ENCODE measurements around the gene CEP295NL.
"Not testable (repeated sequence)": the region's sequence is repeated elsewhere in the genome, so short reads cannot be mapped to it uniquely, and the experiment has no call there.

Gene CEP295NL

DNA sequence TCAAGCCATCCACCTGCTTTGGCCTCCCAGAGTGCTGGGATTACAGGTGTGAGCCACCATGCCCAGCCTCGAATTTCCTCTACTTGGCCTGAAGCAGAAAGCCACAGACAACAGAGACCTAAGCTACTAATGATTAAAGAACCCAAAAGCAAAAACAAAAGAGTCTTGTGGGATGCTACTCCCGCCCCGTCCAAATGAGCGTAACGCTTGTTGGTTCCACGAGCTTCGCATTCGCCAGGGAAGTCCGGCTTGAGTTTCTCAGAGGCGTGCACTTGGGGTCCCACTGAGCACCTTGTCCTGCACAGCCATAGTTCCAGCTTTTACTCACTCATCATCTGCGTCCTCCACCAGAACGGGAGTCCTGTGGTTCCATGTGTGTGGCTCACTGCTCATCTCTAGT, 16.0 kb downstream of the CEP295NL start:
- no peak for DNase-seq (ENCODE audit: low spot score)

DNA sequence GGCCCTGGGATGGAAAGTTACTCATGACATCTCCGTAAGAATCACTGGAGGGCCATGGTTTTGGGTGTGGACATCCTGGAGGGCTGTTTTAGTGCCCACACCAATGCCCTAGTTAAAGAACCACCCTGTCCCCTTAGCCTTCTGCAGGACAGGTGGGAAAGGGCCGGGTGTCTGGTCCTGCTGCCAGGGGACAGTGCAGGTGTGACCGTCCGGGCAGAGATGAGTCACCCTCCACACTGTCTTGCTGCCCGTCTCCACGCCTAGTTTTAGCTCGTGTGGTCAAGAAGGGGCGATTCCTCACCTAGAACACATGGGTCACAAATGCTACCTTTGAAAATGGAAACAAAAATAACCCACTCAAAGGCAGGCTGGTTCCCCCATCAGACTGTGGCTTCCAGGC, 17.0 kb downstream of the CEP295NL start:
- DNase-seq (ENCODE audit: low spot score): no peak

- no peak for DNase-seq (ENCODE audit: low spot score)
These were observed 17.9 kb downstream of the CEP295NL start for GRCh38 chr17:78884876-78885667.

- DNase-seq (ENCODE audit: low spot score): no peak
These were observed 18.7 kb downstream of the CEP295NL start for GRCh38 chr17:78884148-78884825.

- DNase-seq (ENCODE audit: low spot score): no peak
These were observed 19.4 kb downstream of the CEP295NL start for GRCh38 chr17:78883533-78884131.

DNA sequence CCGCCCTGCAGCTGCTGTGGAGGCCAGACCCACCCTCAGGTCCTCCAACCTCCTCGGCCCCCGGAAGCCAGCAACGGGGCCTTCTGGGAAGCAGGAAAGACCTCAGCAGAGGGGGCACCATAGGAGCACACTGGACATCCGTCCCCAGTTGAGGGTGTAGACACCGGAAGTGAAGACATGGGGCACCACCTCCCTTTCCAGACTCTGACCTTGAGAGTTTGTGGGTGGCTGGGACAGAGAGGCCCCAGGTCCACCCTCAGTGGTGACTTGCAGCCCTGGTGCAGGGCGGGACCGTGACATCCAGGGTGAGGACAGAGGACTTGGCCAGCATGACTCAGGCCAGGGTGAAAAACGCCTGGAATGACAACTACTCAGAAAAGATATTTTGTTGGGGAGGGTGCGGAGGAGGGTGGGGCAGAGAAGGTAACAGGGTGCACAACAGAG, 19.9 kb downstream of the CEP295NL start:
- no peak for DNase-seq (ENCODE audit: low spot score)

- no peak for DNase-seq (ENCODE audit: low spot score)
These were observed 20.4 kb downstream of the CEP295NL start for GRCh38 chr17:78882540-78883088.

GRCh38 chr17:78879635-78880186, 23.3 kb downstream of the CEP295NL start:
- no peak for DNase-seq (ENCODE audit: low spot score)

GRCh38 chr17:78878871-78879527, 24.0 kb downstream of the CEP295NL start:
- DNase-seq (ENCODE audit: low spot score): no peak

- no peak for DNase-seq (ENCODE audit: low spot score)
These were observed 24.7 kb downstream of the CEP295NL start for GRCh38 chr17:78878261-78878660.

GRCh38 chr17:78876954-78877517, 26.0 kb downstream of the CEP295NL start:
- DNase-seq (ENCODE audit: low spot score): not testable (repeated sequence)

- no peak for DNase-seq (ENCODE audit: low spot score)
These were observed 26.9 kb downstream of the CEP295NL start for GRCh38 chr17:78876094-78876597.

DNA sequence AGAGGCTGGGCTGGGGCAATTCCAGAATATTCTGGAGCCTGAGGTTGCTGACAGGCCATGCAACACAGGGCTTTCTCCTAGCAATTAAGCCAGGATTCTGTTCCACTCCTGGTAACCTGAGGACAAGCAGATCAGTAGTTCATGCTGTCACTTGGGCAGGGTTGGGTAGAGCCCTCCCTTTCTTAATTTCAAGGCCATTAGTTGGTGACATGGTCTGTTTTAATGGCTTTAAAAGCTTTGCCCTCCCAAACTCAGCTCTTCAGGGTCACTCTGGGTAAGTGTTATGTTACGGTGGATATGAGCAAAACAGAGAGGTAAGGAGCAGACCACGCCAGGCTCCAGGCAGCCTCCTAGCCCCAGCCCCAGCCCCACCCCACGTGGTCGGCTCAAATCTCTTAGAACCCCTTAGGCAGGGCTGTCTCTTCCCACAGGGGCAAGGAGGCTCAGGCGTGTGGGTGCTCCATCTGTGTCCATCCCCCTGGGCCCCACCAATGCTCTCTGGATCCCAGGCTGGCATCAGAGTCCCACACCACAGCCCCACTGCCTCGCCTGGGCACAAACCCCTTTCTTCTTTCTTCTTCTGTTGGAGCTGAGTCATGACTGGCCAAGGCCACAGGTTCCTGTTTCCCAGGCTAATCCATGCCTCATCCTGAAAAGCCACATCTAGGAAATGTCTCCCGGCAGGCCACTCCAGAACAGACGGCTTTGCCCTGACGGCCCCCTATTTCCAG, 27.5 kb downstream of the CEP295NL start:
- peak; percentile 35 for DNase-seq (ENCODE audit: low spot score)

- DNase-seq (ENCODE audit: low spot score): no peak
These were observed 29.3 kb downstream of the CEP295NL start for GRCh38 chr17:78873519-78874340.

- no peak for DNase-seq (ENCODE audit: low spot score)
These were observed 30.5 kb downstream of the CEP295NL start for GRCh38 chr17:78872486-78872885.

DNA sequence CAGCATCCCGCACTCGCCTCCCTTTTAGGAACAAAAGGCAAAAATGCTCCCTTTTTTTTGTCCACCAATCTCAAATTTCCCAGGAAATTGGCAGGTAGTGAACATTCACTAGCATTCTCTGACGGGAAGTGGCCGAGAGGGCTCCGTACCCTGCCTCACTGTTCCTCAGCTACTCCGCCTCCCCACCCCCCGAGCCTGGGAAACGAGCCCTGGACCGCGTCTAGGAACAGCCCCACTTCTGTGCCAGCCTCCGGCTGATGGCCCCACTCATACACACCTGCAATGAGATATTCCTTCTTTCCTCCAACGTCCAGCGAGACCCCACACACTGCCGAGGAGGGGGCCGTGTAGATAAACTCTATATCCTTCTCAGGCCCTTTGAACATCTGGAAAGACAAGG, 32.4 kb downstream of the CEP295NL start:
- no peak for DNase-seq (ENCODE audit: low spot score)

DNA sequence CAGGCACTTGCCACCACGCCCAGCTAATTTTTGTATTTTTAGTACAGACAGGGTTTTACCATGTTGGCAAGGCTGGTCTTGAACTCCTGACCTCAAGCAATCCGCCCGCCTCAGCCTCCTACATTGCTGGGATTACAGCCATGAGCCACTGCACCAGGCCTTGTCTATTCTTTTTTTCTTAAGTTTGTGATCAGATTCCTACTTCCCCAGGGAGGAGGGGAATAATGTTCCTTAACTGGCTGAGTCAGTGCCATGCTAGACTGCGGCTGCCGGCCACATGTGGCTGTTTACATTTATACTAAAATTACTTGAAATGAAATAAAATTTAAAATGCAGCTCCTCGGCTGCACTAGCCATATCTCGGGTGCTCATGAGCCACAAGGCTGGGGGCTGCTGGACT, 34.6 kb downstream of the CEP295NL start:
- DNase-seq (ENCODE audit: low spot score): no peak

DNA sequence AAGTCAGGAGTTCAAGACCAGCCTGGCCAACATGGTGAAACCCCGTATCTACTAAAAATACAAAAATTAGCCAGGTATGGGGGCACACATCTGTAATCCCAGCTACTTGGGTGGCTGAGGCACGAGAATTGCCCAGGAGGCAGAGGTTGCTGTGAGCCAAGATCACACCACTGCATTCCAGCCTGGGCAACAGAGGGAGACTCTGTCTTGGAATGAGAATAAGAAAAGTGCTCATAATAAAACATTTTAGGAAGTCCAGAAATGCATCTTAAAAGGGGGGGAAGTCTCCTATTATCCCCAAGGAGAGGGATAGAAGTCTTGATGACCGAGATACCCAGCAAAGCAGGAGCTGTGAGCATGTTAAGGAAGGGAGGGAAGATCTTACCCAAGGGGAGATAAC, 36.0 kb downstream of the CEP295NL start:
- DNase-seq (ENCODE audit: low spot score): not testable (repeated sequence)

GRCh38 chr17:78865682-78866390, 37.2 kb downstream of the CEP295NL start:
- peak; percentile 88 for DNase-seq (ENCODE audit: low spot score)
